HL-60/S4 (cell line): ENCODE data around the gene WASF2.

ENCODE experiments used
- in situ Hi-C: fragments of 300-500 bp; cut with MboI; formaldehyde crosslinking; loops from 2 replicates; pipeline ENCODE4 v1.14.3; 2022; ENCODE audit warnings: low sequenced_read_pairs

Gene WASF2

GRCh38 chr1:27363766-27364695 is 125.9 kb downstream of the WASF2 start:
- in situ Hi-C loops = no loop called here

- in situ Hi-C loops = no loop called here
Observed at GRCh38 chr1:27361553-27361952, 128.4 kb downstream of the WASF2 start.

- in situ Hi-C loops = no loop called here
Observed at GRCh38 chr1:27361044-27361402, 128.9 kb downstream of the WASF2 start.

GRCh38 chr1:27360159-27361043 is 129.6 kb downstream of the WASF2 start:
- in situ Hi-C loops = no loop called here

- in situ Hi-C loops = no loop called here
Observed at GRCh38 chr1:27359822-27360158, 130.2 kb downstream of the WASF2 start.

- in situ Hi-C loops = no loop called here
Observed at GRCh38 chr1:27358928-27359313, 131.0 kb downstream of the WASF2 start.

- in situ Hi-C loops = no loop called here
Observed at GRCh38 chr1:27358038-27358927, 131.7 kb downstream of the WASF2 start.

GRCh38 chr1:27357281-27358037 is 132.5 kb downstream of the WASF2 start:
- in situ Hi-C loops = no loop called here

GRCh38 chr1:27356619-27357280 is 133.2 kb downstream of the WASF2 start:
- in situ Hi-C loops = no loop called here

GRCh38 chr1:27356277-27356618 is 133.7 kb downstream of the WASF2 start:
- in situ Hi-C loops = no loop called here

- in situ Hi-C loops = no loop called here
Observed at GRCh38 chr1:27355683-27356082, 134.3 kb downstream of the WASF2 start.
